GM19324 (cell line): ENCODE data around the gene TMEM208.

Source experiments
- ATAC-seq: cut with Tn5 transposase; IDR thresholded peaks from one replicate; pipeline ENCODE4 v1.9.1; 2021; ENCODE audit warnings: mild to moderate bottlenecking, moderate library complexity; ENCODE audit not compliant: unreplicated experiment, low FRiP score

Gene TMEM208

GRCh38 chr16:67271446-67271845 is 44.5 kb downstream of the TMEM208 start:
- no peak for ATAC-seq

GRCh38 chr16:67275321-67275720 is 48.4 kb downstream of the TMEM208 start:
- no peak for ATAC-seq

GRCh38 chr16:67277294-67277998 is 50.5 kb downstream of the TMEM208 start:
- ATAC-seq: no peak

- ATAC-seq: no peak
These were observed 51.3 kb downstream of the TMEM208 start for GRCh38 chr16:67277999-67278772.
